ENCODE results near the gene KRTAP5-7.

DNA sequence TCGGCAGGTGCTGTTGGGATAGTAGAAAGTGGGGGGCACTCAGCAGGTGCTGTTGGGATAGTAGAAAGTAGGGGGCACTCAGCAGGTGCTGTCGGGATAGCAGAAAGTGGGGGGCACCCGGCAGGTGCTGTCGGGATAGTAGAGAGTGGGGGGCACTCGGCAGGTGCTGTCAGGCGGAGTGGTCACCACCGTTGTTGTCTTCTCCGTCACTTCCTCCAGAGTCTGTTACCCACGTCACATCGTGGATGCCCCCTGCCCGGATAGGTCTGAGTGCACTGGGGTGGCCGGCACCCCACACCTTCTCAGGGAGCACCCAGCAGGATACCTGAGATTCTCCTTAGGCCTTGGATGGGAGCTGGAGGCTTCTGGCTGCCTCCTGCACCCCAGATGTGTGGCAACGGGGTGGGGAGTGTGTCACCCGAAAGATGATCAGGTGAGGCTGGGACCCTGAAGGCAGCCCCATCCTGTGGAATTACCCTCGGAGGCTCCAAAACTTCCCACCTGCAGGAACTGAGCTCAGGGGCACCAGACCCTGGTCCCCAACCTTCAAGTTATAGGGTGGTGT is 24.1 kb upstream of the KRTAP5-7 start:
- TF ChIP-seq POLR2A (IDR thresholded peaks at IDR 0.05), result no peak
- TF ChIP-seq, protein P1, sequence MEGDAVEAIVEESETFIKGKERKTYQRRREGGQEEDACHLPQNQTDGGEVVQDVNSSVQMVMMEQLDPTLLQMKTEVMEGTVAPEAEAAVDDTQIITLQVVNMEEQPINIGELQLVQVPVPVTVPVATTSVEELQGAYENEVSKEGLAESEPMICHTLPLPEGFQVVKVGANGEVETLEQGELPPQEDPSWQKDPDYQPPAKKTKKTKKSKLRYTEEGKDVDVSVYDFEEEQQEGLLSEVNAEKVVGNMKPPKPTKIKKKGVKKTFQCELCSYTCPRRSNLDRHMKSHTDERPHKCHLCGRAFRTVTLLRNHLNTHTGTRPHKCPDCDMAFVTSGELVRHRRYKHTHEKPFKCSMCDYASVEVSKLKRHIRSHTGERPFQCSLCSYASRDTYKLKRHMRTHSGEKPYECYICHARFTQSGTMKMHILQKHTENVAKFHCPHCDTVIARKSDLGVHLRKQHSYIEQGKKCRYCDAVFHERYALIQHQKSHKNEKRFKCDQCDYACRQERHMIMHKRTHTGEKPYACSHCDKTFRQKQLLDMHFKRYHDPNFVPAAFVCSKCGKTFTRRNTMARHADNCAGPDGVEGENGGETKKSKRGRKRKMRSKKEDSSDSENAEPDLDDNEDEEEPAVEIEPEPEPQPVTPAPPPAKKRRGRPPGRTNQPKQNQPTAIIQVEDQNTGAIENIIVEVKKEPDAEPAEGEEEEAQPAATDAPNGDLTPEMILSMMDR (IDR thresholded peaks at IDR 0.05), result no peak

Data from heart left ventricle (tissue), 13 donors.